GM18507 (cell line): ENCODE measurements around the gene RGS11.
"Not testable (repeated sequence)": the region's sequence is repeated elsewhere in the genome, so short reads cannot be mapped to it uniquely, and the experiment has no call there.

Source experiments
- DNase-seq: peaks from one replicate; pipeline ENCODE4 v3.0.0; 2011; ENCODE audit warnings: low read depth; ENCODE audit not compliant: insufficient read length; ENCODE audit errors: extremely low spot score
- FAIRE-seq: peaks from 2 replicates; lab custom pipeline; 2011; peaks lifted over from hg19 to GRCh38; lab: Jason Lieb, UNC

Gene RGS11

DNA sequence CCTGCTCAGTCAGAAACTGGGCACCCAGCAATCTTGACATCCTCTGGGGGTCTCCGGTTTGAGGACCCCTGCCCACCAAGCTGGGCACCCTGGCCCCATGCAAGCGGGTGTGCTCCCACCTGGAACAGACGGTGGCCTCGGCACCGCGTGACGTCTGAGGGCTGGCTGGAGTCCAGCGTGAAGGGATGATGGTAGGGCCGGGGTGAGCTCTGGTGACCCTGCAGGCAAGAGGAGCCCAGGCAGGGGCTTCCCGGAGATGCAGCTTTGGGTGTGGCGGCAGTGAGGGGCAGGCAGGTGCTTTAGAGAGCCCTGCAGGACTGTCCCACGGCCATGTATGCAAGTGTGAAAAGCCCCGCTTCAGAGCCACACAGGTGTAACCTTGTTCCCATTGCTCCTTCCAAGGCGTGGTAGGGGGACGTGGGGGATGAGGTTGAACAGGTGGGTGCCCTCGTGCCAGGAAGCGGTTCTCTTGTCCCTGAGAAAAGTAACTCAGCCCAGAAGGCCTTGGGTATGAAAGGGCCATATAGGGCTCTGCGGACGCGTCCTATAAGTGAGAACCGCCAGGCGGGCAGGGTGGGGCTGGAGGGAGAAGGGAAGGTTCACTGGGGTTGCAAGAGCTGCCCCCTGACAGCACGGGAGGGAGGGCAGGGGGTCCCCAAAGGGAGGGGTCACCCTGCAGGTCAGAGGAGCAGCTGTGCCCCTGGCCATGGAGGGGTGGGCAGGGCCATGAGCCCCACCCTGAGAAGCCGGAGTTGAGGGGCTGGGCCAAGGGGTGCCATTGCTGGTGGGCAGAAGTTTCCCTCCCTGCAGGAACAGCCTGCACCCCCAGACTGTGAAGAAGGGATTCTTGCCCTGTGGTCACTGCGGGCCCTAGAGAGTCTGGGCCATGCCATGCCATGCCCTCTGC lies 9.2 kb downstream of the RGS11 start:
- DNase-seq (no peak), FAIRE-seq (no peak)

DNA sequence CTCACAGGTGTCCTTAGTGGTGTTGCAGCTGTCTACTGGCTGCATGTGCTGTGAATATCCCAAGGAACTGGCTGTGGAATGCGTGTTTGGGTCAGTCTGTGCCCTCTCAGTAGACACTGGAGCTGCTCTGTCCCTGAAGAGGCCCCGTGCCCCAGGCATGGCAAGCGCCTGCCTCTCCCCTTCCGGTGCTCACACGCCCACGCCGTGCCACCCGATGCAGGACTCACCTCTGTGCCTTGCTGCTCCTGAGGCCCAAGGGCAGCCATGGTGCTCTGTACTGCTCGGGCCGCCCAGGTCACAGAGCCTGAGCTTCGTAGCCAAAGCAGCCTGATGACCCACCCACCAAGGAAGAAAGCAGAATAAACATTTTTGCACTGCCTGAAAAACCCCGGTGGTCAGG lies 10.0 kb downstream of the RGS11 start:
- DNase-seq (no peak), FAIRE-seq (no peak)

DNA sequence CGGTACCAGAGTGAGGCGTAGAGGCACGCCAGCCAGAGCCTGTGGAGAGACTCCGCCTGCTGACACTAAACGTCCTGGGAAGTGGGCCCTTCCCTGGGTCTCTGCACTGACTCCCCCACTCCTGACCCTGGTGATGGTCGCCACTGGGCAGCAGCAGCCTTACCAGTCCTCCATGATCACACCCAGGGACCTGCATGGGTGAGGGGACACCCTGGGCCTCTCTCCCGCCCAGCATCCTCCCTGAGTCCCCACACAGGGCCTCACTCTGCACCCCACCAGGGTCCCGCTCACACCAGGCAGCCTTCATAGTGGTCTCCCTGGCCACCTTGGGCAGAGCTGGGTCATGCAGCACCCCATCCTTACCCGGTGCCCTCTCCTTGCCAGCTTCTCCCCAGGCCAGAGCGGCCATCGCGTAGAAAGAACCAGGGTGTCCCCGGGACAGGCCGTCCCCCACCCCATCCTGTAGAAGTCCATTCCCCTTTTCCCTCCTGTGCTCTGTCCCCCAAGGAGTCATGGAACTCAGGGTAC lies 10.7 kb downstream of the RGS11 start:
- no peak for FAIRE-seq
- no peak for DNase-seq

DNA sequence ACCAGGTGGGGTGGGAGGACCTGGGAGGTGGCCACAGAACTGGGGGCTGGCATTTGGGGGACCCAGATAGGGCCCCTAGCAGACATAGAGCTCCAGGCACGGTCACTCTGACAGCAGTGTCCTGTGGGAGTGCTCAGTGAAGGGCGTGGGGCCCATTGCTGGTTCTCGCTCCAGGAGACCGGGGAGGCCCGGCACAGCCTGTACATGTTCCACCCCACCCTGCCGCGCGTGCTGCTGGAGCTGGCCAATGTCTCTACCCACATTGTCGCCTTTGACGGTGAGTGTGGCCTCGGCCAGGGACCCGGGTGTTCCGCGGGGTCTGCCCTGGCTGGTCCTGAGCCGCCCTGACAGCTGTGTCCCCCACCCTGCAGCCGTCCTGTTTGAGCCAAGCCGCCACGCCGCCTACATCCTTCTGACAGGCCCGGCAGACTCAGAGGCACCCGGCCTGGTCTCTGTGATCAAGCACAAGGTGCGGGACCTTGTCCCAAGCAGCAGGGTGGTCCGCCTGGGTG lies 11.2 kb downstream of the RGS11 start:
- FAIRE-seq, result no peak
- no peak for DNase-seq

DNA sequence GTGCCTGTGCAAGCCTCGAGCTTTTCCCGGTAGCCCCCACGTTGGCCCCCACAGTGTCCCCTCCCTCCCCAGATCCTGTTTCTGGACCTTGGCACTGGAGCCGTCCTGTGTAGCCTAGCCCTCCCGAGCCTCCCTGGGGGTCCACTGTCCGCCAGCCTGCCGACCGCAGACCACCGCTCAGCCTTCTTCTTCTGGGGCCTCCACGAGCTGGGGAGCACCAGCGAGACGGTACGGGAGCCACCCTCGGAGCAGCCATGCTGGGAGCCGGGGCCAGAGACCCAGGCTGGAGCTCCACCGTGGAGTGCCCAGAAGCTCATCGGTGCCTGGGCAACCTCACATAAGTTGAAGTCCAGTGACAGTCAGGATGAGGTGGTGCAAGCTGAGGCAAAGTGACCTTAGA lies 11.8 kb downstream of the RGS11 start:
- FAIRE-seq (no peak), DNase-seq (no peak)

DNA sequence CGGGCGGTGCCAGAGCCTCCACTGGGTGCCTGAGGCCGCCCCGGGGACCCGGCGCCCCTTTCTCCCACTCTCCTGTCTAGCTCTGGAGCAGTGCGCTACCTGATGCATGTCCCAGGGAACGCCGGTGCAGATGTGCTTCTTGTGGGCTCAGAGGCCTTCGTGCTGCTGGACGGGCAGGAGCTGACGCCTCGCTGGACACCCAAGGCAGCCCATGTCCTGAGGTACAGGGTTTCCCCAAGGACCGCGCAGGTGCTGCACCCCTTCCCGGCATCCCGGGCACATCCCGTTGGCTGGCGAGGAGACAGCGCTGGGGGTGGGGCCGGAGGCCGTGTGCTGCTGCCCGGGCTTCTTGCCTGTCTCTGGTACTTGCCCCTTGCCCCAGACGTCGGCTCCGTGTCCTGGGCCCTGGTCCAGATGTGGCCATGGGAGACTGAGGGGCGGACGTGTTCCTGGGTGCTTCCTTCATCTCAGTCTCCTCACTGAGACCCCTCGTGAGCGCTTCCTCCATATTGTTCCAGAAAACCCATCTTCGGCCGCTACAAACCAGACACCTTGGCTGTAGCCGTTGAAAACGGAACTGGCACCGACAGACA lies 12.5 kb downstream of the RGS11 start:
- DNase-seq (no peak), FAIRE-seq (no peak)

DNA sequence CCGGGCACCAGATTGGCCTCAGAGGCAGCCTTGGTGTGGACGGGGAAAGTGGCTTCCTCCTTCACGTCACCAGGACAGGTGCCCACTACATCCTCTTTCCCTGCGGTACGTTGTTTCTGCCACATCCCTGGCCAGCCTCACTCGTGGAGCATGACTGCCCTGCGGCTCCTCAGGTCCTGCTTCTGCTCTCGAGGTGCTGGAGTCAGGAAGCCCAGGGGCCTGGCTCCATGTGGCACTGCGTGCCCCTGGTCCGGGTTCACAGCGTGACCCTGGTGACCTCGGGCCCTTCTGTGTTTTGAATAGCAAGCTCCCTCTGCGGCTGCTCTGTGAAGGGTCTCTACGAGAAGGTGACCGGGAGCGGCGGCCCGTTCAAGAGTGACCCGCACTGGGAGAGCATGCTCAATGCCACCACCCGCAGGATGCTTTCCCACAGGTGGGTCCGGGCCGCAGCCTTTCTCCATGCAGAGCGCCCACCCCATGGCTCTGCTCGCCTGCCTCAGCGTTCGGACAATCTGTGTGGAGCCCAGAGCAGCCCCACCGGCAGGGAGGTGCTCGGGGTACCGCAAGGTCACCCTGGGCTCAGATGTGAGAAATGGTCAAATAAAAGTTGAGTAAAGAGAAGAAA lies 13.5 kb downstream of the RGS11 start:
- DNase-seq, result no peak
- no peak for FAIRE-seq

DNA sequence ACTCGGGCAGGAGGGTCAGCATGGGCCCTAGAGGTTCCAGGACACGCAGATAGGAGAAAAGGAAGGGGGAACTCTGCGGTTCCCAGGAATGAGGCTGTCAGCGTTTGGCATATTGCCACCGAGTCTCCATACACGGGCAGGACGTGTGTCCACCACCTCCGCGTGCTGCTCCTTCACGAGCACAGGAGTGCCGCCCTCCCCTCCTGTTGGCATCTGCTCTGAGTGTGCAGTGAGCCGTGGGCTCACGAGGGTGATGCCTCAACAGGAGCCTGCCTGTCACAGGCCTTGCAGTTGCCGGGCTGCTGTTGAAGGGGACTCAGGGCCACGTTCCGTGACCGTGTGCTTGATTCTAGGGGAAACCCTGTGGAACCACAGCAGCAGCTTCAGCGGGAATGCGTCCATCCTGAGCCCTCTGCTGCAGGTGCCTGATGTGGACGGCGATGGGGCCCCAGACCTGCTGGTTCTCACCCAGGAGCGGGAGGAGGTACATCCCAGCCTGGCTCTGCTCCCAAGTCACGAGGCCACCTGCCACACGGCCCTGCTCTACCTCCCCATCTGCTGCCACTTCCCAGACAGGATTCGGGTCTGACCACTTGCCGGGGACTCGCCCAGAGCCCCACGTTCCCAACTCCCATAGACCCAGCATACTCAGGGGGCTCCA lies 14.6 kb downstream of the RGS11 start:
- no peak for FAIRE-seq
- no peak for DNase-seq

DNA sequence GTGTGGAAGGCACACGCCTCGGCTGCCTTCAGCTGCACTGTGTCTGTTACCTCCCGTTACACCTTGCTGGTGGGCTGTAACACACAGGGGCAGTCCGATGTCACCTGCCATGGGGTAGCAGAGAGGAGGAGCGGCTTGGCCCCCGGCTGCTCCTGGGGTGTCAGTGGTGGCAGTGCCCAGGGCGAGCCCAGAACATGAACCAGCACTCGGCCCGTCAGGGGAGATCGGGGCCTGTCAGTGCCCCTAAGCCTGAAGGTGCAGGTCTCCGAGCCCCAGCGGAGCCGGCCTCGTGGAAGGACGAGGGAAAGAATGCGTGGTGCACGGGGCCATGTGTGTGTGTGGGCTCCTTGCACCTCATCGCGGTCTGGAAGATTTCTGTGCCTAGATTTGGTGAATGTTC lies 15.4 kb downstream of the RGS11 start:
- DNase-seq (no peak), FAIRE-seq (no peak)

DNA sequence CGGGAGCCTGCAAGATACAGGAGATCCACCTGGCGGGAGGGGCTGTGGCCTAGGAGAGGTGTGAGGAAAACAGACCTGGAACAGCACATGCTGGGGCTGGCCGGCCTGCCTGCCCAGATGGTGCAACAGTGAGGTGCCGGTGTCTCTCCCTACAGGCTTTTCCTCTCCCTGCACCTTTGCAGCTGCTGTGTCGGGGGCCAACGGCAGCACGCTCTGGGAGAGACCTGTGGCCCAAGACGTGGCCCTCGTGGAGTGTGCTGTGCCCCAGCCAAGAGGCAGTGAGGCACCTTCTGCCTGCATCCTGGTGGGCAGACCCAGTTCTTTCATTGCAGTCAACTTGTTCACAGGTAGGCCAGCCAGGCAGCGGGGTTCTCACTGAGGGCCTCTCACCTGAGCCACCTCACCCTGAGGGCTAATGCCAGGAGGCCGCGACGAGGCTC lies 15.9 kb downstream of the RGS11 start:
- no peak for FAIRE-seq

DNA sequence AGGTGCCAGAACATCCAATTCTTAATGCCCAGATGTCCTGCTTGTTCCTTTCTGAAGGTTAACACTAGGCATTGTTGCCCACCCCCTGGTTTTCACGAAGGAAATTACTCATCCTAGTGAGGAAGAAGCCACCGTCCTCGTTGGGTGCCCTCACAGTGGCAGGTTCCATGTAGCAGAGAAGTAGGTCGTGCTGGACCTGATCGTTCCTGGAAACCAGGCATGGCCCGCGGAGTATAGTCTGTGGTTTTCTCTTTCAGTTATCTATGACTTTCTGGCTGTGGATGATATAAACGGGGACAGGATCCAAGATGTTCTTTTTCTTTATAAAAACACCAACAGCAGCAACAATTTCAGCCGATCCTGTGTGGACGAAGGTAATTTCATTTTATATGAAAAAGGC lies 16.5 kb downstream of the RGS11 start:
- no peak for DNase-seq
- no peak for FAIRE-seq

More for the DNA sequence above, 15.9 kb downstream of the RGS11 start:
- DNase-seq, result no peak

DNA sequence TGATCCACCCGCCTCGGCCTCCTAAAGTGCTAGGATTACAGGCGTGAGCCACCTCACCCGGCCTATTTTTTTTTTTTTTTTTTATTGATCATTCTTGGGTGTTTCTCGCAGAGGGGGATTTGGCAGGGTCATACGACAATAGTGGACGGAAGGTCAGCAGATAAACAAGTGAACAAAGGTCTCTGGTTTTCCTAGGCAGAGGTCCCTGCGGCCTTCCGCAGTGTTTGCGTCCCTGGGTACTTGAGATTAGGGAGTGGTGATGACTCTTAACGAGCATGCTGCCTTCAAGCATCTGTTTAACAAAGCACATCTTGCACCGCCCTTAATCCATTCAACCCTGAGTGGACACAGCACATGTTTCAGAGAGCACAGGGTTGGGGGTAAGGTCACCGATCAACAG lies 17.7 kb downstream of the RGS11 start:
- DNase-seq, result not testable (repeated sequence)

DNA sequence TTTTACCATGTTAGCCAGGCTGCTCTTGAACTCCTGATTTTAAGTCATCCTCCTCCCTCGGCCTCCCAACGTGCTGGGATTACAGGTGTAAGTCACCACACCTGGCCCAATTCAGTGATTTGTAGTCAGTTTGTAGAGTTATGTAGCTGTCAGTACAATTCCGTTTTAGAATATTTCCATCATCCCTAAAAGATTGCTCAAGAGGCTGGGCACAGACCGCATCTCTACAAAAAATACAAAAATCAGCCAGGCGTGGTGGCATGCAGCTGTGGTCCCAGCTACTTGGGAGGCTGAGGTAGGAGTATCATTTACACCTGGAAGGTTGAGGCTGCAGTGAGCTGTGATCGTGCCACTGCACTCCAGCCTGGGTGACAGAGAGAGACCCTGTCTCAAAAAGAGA lies 20.6 kb downstream of the RGS11 start:
- no peak for DNase-seq
- FAIRE-seq, result no peak

More for the DNA sequence above, 17.7 kb downstream of the RGS11 start:
- FAIRE-seq, result not testable (repeated sequence)

DNA sequence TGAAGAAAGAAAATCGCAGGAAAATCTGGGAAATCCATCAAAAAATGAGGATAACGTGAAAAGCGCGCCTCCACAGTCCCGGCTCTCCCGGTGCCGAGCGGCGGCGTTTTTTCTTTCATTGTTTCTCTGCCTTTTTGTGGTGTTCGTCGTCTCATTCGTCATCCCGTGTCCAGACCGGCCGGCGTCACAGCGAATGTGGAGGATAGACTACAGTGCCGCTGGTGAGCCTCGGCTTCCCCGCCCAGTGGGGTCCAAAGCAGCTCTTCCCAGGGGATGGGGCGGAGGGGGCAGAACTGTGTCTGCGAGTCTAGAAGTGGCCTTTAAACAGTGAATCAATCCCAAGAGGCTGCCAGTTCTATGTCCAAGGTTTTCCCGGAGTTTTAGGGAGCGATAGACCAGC lies 21.3 kb downstream of the RGS11 start:
- no peak for DNase-seq
- no peak for FAIRE-seq

DNA sequence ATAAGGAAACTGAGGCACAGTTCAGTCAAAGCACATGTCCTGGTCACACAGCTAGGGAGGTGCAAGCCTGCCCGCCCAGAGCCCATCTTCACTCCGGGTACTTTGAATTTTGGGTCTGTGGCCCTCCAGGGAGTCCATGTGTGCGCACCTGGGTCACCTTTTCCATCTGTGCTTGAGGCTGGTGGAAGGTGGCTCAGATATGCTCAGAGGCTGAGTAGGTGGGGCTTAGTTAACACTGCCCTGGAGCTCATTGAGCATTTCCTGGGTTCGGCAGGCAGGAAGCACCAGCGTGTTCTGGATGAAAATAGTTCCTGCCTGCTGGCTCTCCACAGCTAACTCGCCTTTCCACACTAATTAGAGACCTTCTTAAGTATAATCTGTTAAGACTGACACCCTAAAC lies 21.9 kb downstream of the RGS11 start:
- FAIRE-seq (no peak), DNase-seq (no peak)

DNA sequence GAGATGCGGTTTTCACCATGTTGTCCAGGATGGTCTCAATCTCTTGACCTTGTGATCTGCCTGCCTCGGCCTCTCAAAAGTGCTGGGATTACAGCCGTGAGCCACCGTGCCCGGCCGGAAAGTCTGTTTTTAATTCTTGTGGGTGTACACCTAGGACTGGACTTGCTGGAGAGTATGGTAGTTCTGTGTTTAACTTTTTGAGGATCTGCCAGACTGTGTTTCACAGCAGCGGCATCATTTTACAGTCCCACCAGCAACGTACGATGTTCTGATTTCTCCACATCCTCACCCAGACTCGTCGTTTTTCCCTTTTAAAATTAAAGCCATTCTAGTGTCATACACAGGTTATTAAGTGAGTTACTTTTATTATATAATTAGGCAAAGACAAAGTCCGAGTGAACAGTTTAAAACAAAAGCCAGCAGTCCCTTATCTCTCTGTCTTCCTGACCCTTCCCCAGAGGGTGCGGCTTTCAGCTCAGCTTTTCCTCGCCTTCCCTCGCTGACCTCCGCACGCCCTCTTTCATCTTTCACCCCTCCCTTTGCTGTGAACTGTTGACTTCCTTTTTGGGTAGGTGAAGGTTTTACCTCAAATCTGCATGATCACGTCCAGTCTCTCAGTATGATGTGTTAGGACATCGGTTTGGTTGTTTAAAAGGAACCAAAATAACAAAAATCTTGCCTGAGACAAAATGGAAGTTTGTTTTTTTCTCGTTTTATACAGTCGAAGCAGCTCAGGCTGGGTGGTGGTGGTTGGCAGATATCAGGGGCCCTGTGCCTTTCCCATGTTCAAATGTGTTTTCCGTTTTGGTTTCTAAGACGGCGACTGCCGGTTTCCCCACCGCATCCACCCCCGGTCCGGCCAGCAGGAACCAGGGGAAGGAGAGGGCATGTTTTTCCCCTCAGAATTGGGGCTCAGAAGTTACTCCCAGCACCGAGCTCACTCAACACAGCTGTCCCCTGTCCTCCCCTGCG lies 23.1 kb downstream of the RGS11 start:
- DNase-seq, result peak; percentile 52

DNA sequence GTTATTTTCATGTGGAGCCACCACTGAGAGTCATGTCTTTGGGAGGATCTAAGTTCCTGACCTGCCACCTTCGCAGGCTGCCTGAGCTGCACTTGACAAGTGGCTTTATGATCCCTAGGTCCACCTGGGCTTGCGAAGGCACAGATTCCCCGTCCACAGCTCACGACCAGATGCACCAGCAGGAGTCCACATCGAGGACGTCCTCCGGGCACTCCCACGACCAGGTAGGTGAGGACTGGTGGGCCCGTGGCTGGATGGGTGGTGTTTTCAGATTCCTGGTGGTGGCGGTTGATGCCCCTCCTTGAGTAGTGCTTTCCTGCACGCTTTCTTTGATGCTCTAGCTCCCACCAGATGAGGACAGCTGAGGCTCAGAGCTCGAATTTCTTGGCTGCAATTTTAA lies 26.3 kb downstream of the RGS11 start:
- no peak for FAIRE-seq
- DNase-seq, result no peak

More for the DNA sequence above, 23.1 kb downstream of the RGS11 start:
- FAIRE-seq, result peak; percentile 86

DNA sequence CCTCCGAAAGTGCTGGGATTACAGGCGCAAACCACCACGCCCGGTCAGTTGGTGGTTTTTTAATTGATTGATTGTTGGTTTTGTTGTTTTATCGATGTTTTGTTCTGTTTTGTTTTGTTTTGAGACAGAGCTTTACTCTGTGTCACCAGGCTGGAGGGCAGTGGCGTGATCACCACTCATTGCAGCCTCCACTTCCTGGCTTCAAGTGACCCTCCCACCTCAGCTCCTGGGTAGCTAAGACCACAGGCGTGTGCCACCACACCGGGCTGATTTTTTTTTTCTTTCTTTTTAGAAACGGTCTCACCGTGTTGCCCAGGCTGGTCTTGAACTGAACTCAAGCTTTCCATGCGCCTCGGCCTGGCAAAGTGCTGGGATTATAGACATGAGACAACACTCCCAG lies 28.7 kb downstream of the RGS11 start:
- DNase-seq (no peak), FAIRE-seq (no peak)

DNA sequence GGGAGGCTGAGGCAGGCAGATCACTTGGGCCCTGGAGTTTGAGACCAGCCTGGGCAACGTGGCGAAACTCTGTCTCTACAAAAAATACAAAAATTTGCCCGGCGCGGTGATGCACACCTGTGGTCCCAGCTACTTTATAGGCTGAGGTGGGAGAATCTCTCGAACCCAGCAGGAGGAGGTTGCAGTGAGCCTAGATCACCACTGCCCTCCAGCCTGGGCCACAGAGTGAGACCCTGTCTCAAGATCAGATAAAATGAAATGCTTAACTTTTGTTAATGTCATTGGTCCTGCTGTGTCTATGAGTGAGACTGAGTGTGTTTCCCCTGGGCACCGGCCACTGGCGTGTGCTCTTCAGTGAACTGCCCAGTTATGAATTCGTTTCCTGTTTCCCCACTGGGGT lies 30.6 kb downstream of the RGS11 start:
- FAIRE-seq (no peak), DNase-seq (no peak)
